NCI-H1092 treated with DMSO at 0.1 percent for 48 hours (cell line): ENCODE results near the gene MPHOSPH9.
"Not testable (repeated sequence)": the region's sequence is repeated elsewhere in the genome, so short reads cannot be mapped to it uniquely, and the experiment has no call there.

Source experiments
- DNase-seq: peaks from one replicate; lab custom pipeline; 2025; lab: John Stamatoyannopoulos, UW

Gene MPHOSPH9

GRCh38 chr12:123260081-123260480, 27.1 kb upstream of the MPHOSPH9 start:
- no peak for DNase-seq

- no peak for DNase-seq
Measured at GRCh38 chr12:123258593-123258992, 25.7 kb upstream of the MPHOSPH9 start.

- no peak for DNase-seq
Measured at GRCh38 chr12:123254853-123255446, 22.0 kb upstream of the MPHOSPH9 start.

- DNase-seq: no peak
Measured at GRCh38 chr12:123253641-123254459, 20.9 kb upstream of the MPHOSPH9 start.

GRCh38 chr12:123252365-123252764, 19.4 kb upstream of the MPHOSPH9 start:
- peak; percentile 22 for DNase-seq

- DNase-seq: no peak
Measured at GRCh38 chr12:123251403-123252076, 18.6 kb upstream of the MPHOSPH9 start.

GRCh38 chr12:123250471-123251383, 17.8 kb upstream of the MPHOSPH9 start:
- no peak for DNase-seq

GRCh38 chr12:123248996-123249741, 16.2 kb upstream of the MPHOSPH9 start:
- not testable (repeated sequence) for DNase-seq

- DNase-seq: not testable (repeated sequence)
Measured at GRCh38 chr12:123248129-123248528, 15.2 kb upstream of the MPHOSPH9 start.

- DNase-seq: no peak
Measured at GRCh38 chr12:123245678-123246077, 12.7 kb upstream of the MPHOSPH9 start.

GRCh38 chr12:123243671-123244262, 10.8 kb upstream of the MPHOSPH9 start:
- DNase-seq: no peak

- peak; percentile 86 for DNase-seq
Measured at GRCh38 chr12:123242116-123242904, 9.4 kb upstream of the MPHOSPH9 start.

GRCh38 chr12:123238961-123239360, 6.0 kb upstream of the MPHOSPH9 start:
- no peak for DNase-seq

GRCh38 chr12:123238330-123238682, 5.4 kb upstream of the MPHOSPH9 start:
- DNase-seq: no peak

GRCh38 chr12:123237646-123238329, 4.8 kb upstream of the MPHOSPH9 start:
- DNase-seq: peak; percentile 34

GRCh38 chr12:123233505-123234308, 766 bp upstream of the MPHOSPH9 start:
- DNase-seq: no peak

- no peak for DNase-seq
Measured at GRCh38 chr12:123232472-123232806, 502 bp downstream of the MPHOSPH9 start.

GRCh38 chr12:123231931-123232330, 1.0 kb downstream of the MPHOSPH9 start:
- DNase-seq: peak; percentile 20

GRCh38 chr12:123229051-123229450, 3.9 kb downstream of the MPHOSPH9 start:
- no peak for DNase-seq
